IMR-90 (cell line): ENCODE results near the gene OPCML. TPM values are rescaled to one million over a fixed set of nuclear protein-coding genes. Genes with fewer than 3 reads are reported as not detected.

Source experiments
- ATAC-seq: fragments of 200-7000 bp; cut with Tn5 transposase; 2 replicates; pipeline ENCODE4 v1.9.1; 2020; ENCODE audit warnings: low read depth, mild to moderate bottlenecking, moderate library complexity
- BruUV-seq: library from RNA; stranded (reverse); fragments of 400-500 nt; replicated peaks from 2 replicates; lab custom pipeline; 2021; lab: Mats Ljungman, UMichigan
- CTCF ChIA-PET: fragments of 300-600 bp; formaldehyde crosslinking; extraction: SDS; loops from one replicate; lab custom pipeline; 2021; ENCODE audit warnings: antibody characterized with exemption; lab: Yijun Ruan, JAX
- POLR2A ChIA-PET: fragments of 300-600 bp; sonication (Branson Sonifier 250); formaldehyde crosslinking; loops from one replicate; lab custom pipeline; 2022; ENCODE audit warnings: antibody characterized with exemption; ENCODE audit not compliant: unreplicated experiment; lab: Charles Lee
- DNase-seq: peaks from one replicate; pipeline ENCODE4 v3.0.0; 2013
- H2AFZ ChIP-seq: replicated peaks from 2 replicates; pipeline ENCODE3; 2013; ENCODE audit warnings: low read length, mild to moderate bottlenecking; ENCODE audit not compliant: poor library complexity
- H2AK5ac ChIP-seq: 2 replicates; pipeline ENCODE4 v1.6.1; 2013; ENCODE audit warnings: low read depth, low read length, inconsistent platforms
- H2AK9ac ChIP-seq: replicated peaks from 2 replicates; pipeline ENCODE3; 2013; ENCODE audit warnings: mild to moderate bottlenecking, low read depth, low read length, moderate library complexity; ENCODE audit not compliant: poor library complexity
- H2BK120ac ChIP-seq: 2 replicates; pipeline ENCODE4 v1.6.1; 2013; ENCODE audit warnings: low read depth, low read length, inconsistent platforms
- H2BK15ac ChIP-seq: 3 replicates; pipeline ENCODE4 v1.6.1; 2013; ENCODE audit warnings: low read depth, low read length, inconsistent platforms
- H2BK20ac ChIP-seq: 2 replicates; pipeline ENCODE4 v1.6.1; 2013; ENCODE audit warnings: low read depth, mild to moderate bottlenecking, inconsistent platforms, low read length, moderate library complexity
- H2BK5ac ChIP-seq: 2 replicates; pipeline ENCODE4 v1.6.1; 2013; ENCODE audit warnings: mild to moderate bottlenecking, low read depth, low read length, inconsistent platforms; ENCODE audit not compliant: poor library complexity, severe bottlenecking
- H3K14ac ChIP-seq: replicated peaks from 2 replicates; pipeline ENCODE4 v1.6.1; 2013; ENCODE audit warnings: low read depth, low read length, inconsistent platforms
- H3K18ac ChIP-seq: 2 replicates; pipeline ENCODE4 v1.6.1; 2013; ENCODE audit warnings: low read depth, low read length, control low read depth
- H3K23ac ChIP-seq: 2 replicates; pipeline ENCODE4 v1.6.1; 2013; ENCODE audit warnings: low read depth, low read length, inconsistent platforms
- H3K27ac ChIP-seq: 2 replicates; pipeline ENCODE4 v1.5.1; 2013; ENCODE audit warnings: mild to moderate bottlenecking, control low read depth, low read length; ENCODE audit not compliant: insufficient read depth
- H3K27me3 ChIP-seq: 2 replicates; pipeline ENCODE4 v1.6.1; 2013; ENCODE audit warnings: low read length; ENCODE audit not compliant: control insufficient read depth, insufficient read depth
- H3K36me3 ChIP-seq: 2 replicates; pipeline ENCODE4 v1.6.1; 2013; ENCODE audit warnings: low read length, mixed read lengths; ENCODE audit not compliant: control insufficient read depth, insufficient read depth
- H3K4ac ChIP-seq: 2 replicates; pipeline ENCODE4 v1.6.1; 2013; ENCODE audit warnings: low read depth, low read length, inconsistent platforms
- H3K4me1 ChIP-seq: 2 replicates; pipeline ENCODE4 v1.6.1; 2013; ENCODE audit warnings: low read length, mixed read lengths; ENCODE audit not compliant: control insufficient read depth, insufficient read depth
- H3K4me2 ChIP-seq: 2 replicates; pipeline ENCODE4 v1.6.1; 2013; ENCODE audit warnings: low read depth, mild to moderate bottlenecking, control low read depth, low read length, moderate library complexity
- H3K4me3 ChIP-seq: 2 replicates; pipeline ENCODE4 v1.5.1; 2013; ENCODE audit warnings: low read depth, mild to moderate bottlenecking, control low read depth, low read length, moderate library complexity; ENCODE audit not compliant: insufficient read depth
- H3K56ac ChIP-seq: 2 replicates; pipeline ENCODE4 v1.6.1; 2013; ENCODE audit warnings: low read length, inconsistent platforms; ENCODE audit not compliant: insufficient read depth; ENCODE audit errors: extremely low read depth
- H3K79me1 ChIP-seq, 2 experiments: 2 replicates each; pipeline ENCODE4 v1.6.1; 2013; ENCODE audit warnings: low read length in 2 of 2, inconsistent platforms in 1 of 2, low read depth in 1 of 2
- H3K9ac ChIP-seq: 2 replicates; pipeline ENCODE4 v1.6.1; 2013; ENCODE audit warnings: low read depth, low read length, control low read depth
- H3K9me1 ChIP-seq: 2 replicates; pipeline ENCODE4 v1.6.1; 2013; ENCODE audit warnings: low read length, inconsistent platforms; ENCODE audit not compliant: insufficient read depth
- H3K9me3 ChIP-seq: 2 replicates; pipeline ENCODE4 v1.6.1; 2013; ENCODE audit warnings: low read length; ENCODE audit not compliant: control insufficient read depth, insufficient read depth
- H4K20me1 ChIP-seq: 2 replicates; pipeline ENCODE4 v1.6.1; 2013; ENCODE audit warnings: low read length, inconsistent platforms; ENCODE audit not compliant: insufficient read depth
- H4K5ac ChIP-seq: 2 replicates; pipeline ENCODE4 v1.6.1; 2013; ENCODE audit warnings: mild to moderate bottlenecking, low read depth, low read length, control low read depth
- H4K8ac ChIP-seq, 2 experiments: 2 replicates each; pipeline ENCODE4 v1.6.1; 2013; ENCODE audit warnings: low read depth in 2 of 2, low read length in 2 of 2, control low read depth in 1 of 2, inconsistent platforms in 1 of 2
- H4K91ac ChIP-seq: 2 replicates; pipeline ENCODE4 v1.6.1; 2013; ENCODE audit warnings: low read depth, low read length, inconsistent platforms; ENCODE audit not compliant: insufficient read depth
- BHLHE40 ChIP-seq: fragments of 150-350 bp; IDR thresholded peaks from 2 replicates; pipeline ENCODE4 v1.6.1; 2016; ENCODE audit warnings: mild to moderate bottlenecking, low read depth, low read length
- CEBPB ChIP-seq: IDR thresholded peaks from 2 replicates; pipeline ENCODE4 v1.6.1; 2012; ENCODE audit warnings: low read depth, low read length, improper control_type of control experiment
- FOS ChIP-seq: fragments of 150-350 bp; IDR thresholded peaks from 2 replicates; pipeline ENCODE4 v1.6.1; 2016; ENCODE audit warnings: low read depth, low read length
- MAFK ChIP-seq: IDR thresholded peaks from 2 replicates; pipeline ENCODE4 v1.6.1; 2012; ENCODE audit warnings: low read depth, low read length, improper control_type of control experiment
- MAZ ChIP-seq: IDR thresholded peaks from 2 replicates; pipeline ENCODE4 v1.6.1; 2012; ENCODE audit warnings: low read depth, mild to moderate bottlenecking, low read length, improper control_type of control experiment, moderate library complexity, borderline replicate concordance
- MXI1 ChIP-seq: IDR thresholded peaks from 2 replicates; pipeline ENCODE4 v1.6.1; 2012; ENCODE audit warnings: low read depth, mild to moderate bottlenecking, low read length, moderate library complexity, borderline replicate concordance
- NFE2L2 ChIP-seq: fragments of 150-350 bp; IDR thresholded peaks from 2 replicates; pipeline ENCODE4 v1.6.1; 2016; ENCODE audit warnings: low read depth, mild to moderate bottlenecking, low read length
- POLR2A ChIP-seq: IDR thresholded peaks from 2 replicates; pipeline ENCODE4 v1.6.1; 2012; ENCODE audit warnings: mild to moderate bottlenecking, low read depth, low read length
- RAD21 ChIP-seq: IDR thresholded peaks from 2 replicates; pipeline ENCODE4 v1.6.1; 2012; ENCODE audit warnings: low read length, improper control_type of control experiment
- RCOR1 ChIP-seq: IDR thresholded peaks from 2 replicates; pipeline ENCODE4 v1.6.1; 2012; ENCODE audit warnings: mild to moderate bottlenecking, low read length, improper control_type of control experiment; ENCODE audit not compliant: insufficient replicate concordance
- RFX5 ChIP-seq: IDR thresholded peaks from 2 replicates; pipeline ENCODE4 v1.8.0; 2012; ENCODE audit warnings: low read depth, mild to moderate bottlenecking, low read length, moderate library complexity
- SMC3 ChIP-seq: fragments of 150-350 bp; IDR thresholded peaks from 2 replicates; pipeline ENCODE4 v1.6.1; 2016; ENCODE audit warnings: low read depth, mild to moderate bottlenecking, antibody characterized with exemption, low read length, moderate library complexity
- WGBS, 2 experiments: methylation state at CpG; one replicate each; pipeline versions ENCODE4 v1.1.5 to v1.1.7; 2013; ENCODE audit warnings: missing lambda C conversion rate in 2 of 2; ENCODE audit not compliant: insufficient read length in 1 of 2; ENCODE audit errors: extremely low coverage in 2 of 2; 5-methylcytosine and 5-hydroxymethylcytosine counted together
- dilution Hi-C: fragments of 300-500 bp; cut with HindIII; formaldehyde crosslinking; loops from one replicate; pipeline ENCODE4 v1.14.3; 2018; ENCODE audit warnings: low sequenced_read_pairs; ENCODE audit not compliant: unreplicated experiment
- in situ Hi-C: fragments of 300-500 bp; cut with MboI; formaldehyde crosslinking; loops from 3 replicates; pipeline ENCODE4 v1.14.3; 2019; ENCODE audit warnings: low sequenced_read_pairs, inconsistent platforms, mixed read lengths
- intact Hi-C: fragments of 100-400 bp; cut with micrococcal nuclease; formaldehyde crosslinking; loops from 2 replicates; pipeline ENCODE4 v1.10.0; 2022
- polyA plus RNA-seq, 3 experiments: library from polyadenylated mRNA; depleted of rRNA; stranded (reverse); fragments of >200 nt; gene quantifications; 2 replicates each; pipeline ENCODE4 v1.2.3, GENCODE V29; 2012; ENCODE audit warnings: low replicate concordance in 1 of 3
- total RNA-seq: library from RNA; depleted of rRNA; stranded (reverse); fragments of >200 nt; gene quantifications from 2 replicates; pipeline ENCODE4 v1.2.3, GENCODE V29; 2012
- TF ChIP-seq, protein P1 (sequence below): fragments of 150-350 bp; IDR thresholded peaks from 2 replicates; pipeline ENCODE4 v1.6.1; 2016; ENCODE audit warnings: low read depth, mild to moderate bottlenecking, low read length, moderate library complexity, borderline replicate concordance
- TF ChIP-seq, protein P2 (sequence below): fragments of 150-350 bp; IDR thresholded peaks from 2 replicates; pipeline ENCODE4 v1.6.1; 2017; ENCODE audit warnings: mild to moderate bottlenecking, antibody characterized with exemption, low read length, low read depth
- TF ChIP-seq, protein P3 (sequence below): conservative IDR thresholded peaks from 2 replicates; pipeline ENCODE4 v1.5.1; 2012; ENCODE audit warnings: mild to moderate bottlenecking, low read depth, low read length, improper control_type of control experiment

The OPCML gene
- total and polyA plus RNA-seq, 2 of the 4 experiments (the other 2 are of a cell fraction): under 0.01 to 2.6 TPM

DNA sequence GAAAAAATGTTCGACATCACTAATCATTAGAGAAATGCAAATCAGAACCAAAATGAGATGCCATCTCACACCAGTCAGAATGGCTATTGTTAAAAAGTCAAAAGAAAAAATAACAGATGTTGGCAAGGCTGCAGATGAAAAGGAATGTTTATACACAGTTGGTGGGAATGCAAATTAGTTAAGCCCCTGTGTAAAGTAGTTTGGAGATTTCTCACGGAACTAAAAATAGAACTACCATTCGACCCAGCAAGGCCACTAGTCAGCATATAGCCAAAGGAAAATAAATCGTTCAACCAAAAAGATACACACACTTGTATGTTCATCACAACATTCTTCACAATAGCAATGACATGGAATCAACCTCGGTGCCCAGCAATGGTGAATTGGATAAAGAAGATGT lies 503.2 kb downstream of the OPCML start:
- TF ChIP-seq MAZ: no peak
- TF ChIP-seq RAD21: no peak
- no peak for TF ChIP-seq RFX5
- TF ChIP-seq, protein P1, sequence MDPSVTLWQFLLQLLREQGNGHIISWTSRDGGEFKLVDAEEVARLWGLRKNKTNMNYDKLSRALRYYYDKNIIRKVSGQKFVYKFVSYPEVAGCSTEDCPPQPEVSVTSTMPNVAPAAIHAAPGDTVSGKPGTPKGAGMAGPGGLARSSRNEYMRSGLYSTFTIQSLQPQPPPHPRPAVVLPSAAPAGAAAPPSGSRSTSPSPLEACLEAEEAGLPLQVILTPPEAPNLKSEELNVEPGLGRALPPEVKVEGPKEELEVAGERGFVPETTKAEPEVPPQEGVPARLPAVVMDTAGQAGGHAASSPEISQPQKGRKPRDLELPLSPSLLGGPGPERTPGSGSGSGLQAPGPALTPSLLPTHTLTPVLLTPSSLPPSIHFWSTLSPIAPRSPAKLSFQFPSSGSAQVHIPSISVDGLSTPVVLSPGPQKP: no peak
- no peak for TF ChIP-seq POLR2A
- TF ChIP-seq RCOR1: no peak
- no peak for TF ChIP-seq MXI1
- TF ChIP-seq BHLHE40: no peak
- TF ChIP-seq FOS: no peak
- TF ChIP-seq MAFK: no peak
- no peak for TF ChIP-seq NFE2L2
- TF ChIP-seq, protein P2, sequence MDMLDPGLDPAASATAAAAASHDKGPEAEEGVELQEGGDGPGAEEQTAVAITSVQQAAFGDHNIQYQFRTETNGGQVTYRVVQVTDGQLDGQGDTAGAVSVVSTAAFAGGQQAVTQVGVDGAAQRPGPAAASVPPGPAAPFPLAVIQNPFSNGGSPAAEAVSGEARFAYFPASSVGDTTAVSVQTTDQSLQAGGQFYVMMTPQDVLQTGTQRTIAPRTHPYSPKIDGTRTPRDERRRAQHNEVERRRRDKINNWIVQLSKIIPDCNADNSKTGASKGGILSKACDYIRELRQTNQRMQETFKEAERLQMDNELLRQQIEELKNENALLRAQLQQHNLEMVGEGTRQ: no peak
- TF ChIP-seq SMC3: no peak
- no peak for TF ChIP-seq CEBPB
- TF ChIP-seq, protein P3, sequence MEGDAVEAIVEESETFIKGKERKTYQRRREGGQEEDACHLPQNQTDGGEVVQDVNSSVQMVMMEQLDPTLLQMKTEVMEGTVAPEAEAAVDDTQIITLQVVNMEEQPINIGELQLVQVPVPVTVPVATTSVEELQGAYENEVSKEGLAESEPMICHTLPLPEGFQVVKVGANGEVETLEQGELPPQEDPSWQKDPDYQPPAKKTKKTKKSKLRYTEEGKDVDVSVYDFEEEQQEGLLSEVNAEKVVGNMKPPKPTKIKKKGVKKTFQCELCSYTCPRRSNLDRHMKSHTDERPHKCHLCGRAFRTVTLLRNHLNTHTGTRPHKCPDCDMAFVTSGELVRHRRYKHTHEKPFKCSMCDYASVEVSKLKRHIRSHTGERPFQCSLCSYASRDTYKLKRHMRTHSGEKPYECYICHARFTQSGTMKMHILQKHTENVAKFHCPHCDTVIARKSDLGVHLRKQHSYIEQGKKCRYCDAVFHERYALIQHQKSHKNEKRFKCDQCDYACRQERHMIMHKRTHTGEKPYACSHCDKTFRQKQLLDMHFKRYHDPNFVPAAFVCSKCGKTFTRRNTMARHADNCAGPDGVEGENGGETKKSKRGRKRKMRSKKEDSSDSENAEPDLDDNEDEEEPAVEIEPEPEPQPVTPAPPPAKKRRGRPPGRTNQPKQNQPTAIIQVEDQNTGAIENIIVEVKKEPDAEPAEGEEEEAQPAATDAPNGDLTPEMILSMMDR: no peak
- DNase-seq: no peak
- Histone ChIP-seq H3K9ac (no peak overlapping the region), H3K9me3 (peaks cover 6% of the 10 kb centered on the region), H4K5ac (no peak overlapping the region), H3K4me2 (no peak overlapping the region), H2AFZ (no peak overlapping the region), H3K4me1 (no peaks in the 10 kb centered on the region), H2BK5ac (no peak overlapping the region), H4K20me1 (no peaks in the 10 kb centered on the region), H3K23ac (no peak overlapping the region), H3K79me1 (no peaks in the 10 kb centered on the region), H2BK120ac (no peak overlapping the region), H3K9me1 (no peaks in the 10 kb centered on the region), H3K27ac (no peak overlapping the region), H3K4me3 (no peak overlapping the region), H4K91ac (no peak overlapping the region), H3K14ac (no peak overlapping the region), H3K18ac (no peak overlapping the region), H2AK5ac (no peak overlapping the region), H2AK9ac (no peak overlapping the region), H3K36me3 (no peaks in the 10 kb centered on the region), H3K27me3 (no peaks in the 10 kb centered on the region), H2BK20ac (no peak overlapping the region), H3K56ac (no peak overlapping the region), H4K8ac (no peak overlapping the region), H3K4ac (no peak overlapping the region), H2BK15ac (no peak overlapping the region)
- dilution Hi-C loops (no loop called here), intact Hi-C loops (no loop called here), in situ Hi-C loops (no loop called here)
- ATAC-seq: no peak
- POLR2A ChIA-PET: no interaction called here
- no TSS peak for BruUV-seq
- WGBS, 2 experiments: no CpG with 5 or more reads among the region's 5 CpGs
- CTCF ChIA-PET: no interaction called here
